ENCODE data around the gene SNAPC1.

The SNAPC1 gene

GRCh38 chr14:61774861-61775260, 12.6 kb downstream of the SNAPC1 start:
- TF ChIP-seq, protein P1, sequence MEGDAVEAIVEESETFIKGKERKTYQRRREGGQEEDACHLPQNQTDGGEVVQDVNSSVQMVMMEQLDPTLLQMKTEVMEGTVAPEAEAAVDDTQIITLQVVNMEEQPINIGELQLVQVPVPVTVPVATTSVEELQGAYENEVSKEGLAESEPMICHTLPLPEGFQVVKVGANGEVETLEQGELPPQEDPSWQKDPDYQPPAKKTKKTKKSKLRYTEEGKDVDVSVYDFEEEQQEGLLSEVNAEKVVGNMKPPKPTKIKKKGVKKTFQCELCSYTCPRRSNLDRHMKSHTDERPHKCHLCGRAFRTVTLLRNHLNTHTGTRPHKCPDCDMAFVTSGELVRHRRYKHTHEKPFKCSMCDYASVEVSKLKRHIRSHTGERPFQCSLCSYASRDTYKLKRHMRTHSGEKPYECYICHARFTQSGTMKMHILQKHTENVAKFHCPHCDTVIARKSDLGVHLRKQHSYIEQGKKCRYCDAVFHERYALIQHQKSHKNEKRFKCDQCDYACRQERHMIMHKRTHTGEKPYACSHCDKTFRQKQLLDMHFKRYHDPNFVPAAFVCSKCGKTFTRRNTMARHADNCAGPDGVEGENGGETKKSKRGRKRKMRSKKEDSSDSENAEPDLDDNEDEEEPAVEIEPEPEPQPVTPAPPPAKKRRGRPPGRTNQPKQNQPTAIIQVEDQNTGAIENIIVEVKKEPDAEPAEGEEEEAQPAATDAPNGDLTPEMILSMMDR (IDR thresholded peaks at IDR 0.05; ENCODE audit: low read depth, low read length) = no peak
- no peak for TF ChIP-seq EZH2phosphoT487 (IDR thresholded peaks at IDR 0.05; ENCODE audit: low read depth)
- peaks cover 42% of the 10 kb centered on the region for H3K36me3 ChIP-seq (replicated peaks; ENCODE audit: low read depth, low read length)
- H3K79me2 ChIP-seq (ENCODE audit: low read length) = no peaks in the 10 kb centered on the region
- no peak overlapping the region for H3K4me2 ChIP-seq (ENCODE audit: low read length)
- no peak overlapping the region for H2AFZ ChIP-seq (ENCODE audit: low read depth, low read length)
- H3K4me1 ChIP-seq (ENCODE audit: low read length) = no peaks in the 10 kb centered on the region
- H3K9ac ChIP-seq (ENCODE audit: low read length) = no peak overlapping the region
- H3K27ac ChIP-seq (ENCODE audit: low read length) = no peak overlapping the region
- no peak overlapping the region for H3K4me3 ChIP-seq (ENCODE audit: low read length)
- no peaks in the 10 kb centered on the region for H3K9me3 ChIP-seq (ENCODE audit: insufficient read depth, low read length)
- H4K20me1 ChIP-seq (ENCODE audit: insufficient read depth, low read length) = no peaks in the 10 kb centered on the region; the same call in 1 of the 2 replicates
- no peaks in the 10 kb centered on the region for H3K27me3 ChIP-seq (ENCODE audit: low read depth, low read length)

DNA sequence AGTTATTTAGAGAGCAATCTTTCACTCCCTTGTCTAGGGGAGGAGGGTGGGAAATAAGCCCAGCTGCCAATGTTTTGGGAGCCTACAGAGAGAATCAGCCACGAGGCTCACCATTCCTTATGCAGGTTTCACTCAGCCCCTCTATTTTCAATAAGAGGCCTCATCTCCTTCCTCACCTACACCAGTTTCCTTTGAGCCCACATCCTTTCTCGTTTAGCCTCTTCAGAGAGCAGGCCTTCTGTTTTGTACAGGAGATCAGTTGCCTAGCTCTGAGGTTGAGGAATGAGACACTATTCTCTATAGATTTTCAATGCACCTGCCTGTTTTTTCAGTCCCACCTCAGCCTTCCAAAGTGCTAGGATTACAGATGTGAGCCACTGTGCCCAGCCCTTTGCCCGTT, 17.9 kb downstream of the SNAPC1 start:
- Histone ChIP-seq H4K20me1 (ENCODE audit: insufficient read depth, low read length) (no peaks in the 10 kb centered on the region; the same call in 1 of the 2 replicates), H3K4me2 (ENCODE audit: low read length) (no peak overlapping the region), H2AFZ (ENCODE audit: low read depth, low read length) (no peak overlapping the region), H3K27me3 (ENCODE audit: low read depth, low read length) (no peaks in the 10 kb centered on the region), H3K9ac (ENCODE audit: low read length) (no peak overlapping the region), H3K9me3 (ENCODE audit: insufficient read depth, low read length) (no peaks in the 10 kb centered on the region), H3K36me3 (replicated peaks; ENCODE audit: low read depth, low read length) (peaks cover 37% of the 10 kb centered on the region), H3K4me3 (ENCODE audit: low read length) (no peak overlapping the region), H3K27ac (ENCODE audit: low read length) (no peak overlapping the region), H3K79me2 (ENCODE audit: low read length) (no peaks in the 10 kb centered on the region), H3K4me1 (ENCODE audit: low read length) (no peaks in the 10 kb centered on the region)
- TF ChIP-seq EZH2phosphoT487 (IDR thresholded peaks at IDR 0.05; ENCODE audit: low read depth) = no peak
- TF ChIP-seq, protein P1 (IDR thresholded peaks at IDR 0.05; ENCODE audit: low read depth, low read length) = no peak

DNA sequence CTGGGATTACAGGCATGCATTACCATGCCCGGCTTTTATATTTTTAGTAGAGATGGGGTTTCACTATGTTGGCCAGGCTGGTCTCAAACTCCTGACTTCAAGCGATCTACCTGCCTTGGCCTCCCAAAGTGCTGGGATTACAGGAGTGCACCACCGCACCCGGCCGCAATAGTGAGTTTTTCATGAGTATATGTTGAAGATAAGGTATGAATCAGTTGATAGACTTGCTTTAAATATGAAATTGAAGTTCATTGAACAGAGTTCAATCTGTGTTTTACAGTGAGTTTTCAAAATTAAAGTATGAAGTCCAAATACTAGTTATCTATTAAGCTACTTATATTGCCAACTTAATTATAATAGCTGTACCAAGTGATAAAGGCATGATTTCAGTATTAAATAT, 35.1 kb downstream of the SNAPC1 start:
- H3K27ac ChIP-seq (ENCODE audit: low read length) = no peak overlapping the region
- no peaks in the 10 kb centered on the region for H4K20me1 ChIP-seq (ENCODE audit: insufficient read depth, low read length)
- H3K9ac ChIP-seq (ENCODE audit: low read length) = no peak overlapping the region
- H3K4me3 ChIP-seq (ENCODE audit: low read length) = no peak overlapping the region
- H3K4me1 ChIP-seq (ENCODE audit: low read length) = no peaks in the 10 kb centered on the region
- peaks cover 3% of the 10 kb centered on the region for H3K36me3 ChIP-seq (replicated peaks; ENCODE audit: low read depth, low read length)
- no peaks in the 10 kb centered on the region for H3K27me3 ChIP-seq (ENCODE audit: low read depth, low read length)
- H3K79me2 ChIP-seq (ENCODE audit: low read length) = no peaks in the 10 kb centered on the region
- no peak overlapping the region for H3K4me2 ChIP-seq (ENCODE audit: low read length)
- TF ChIP-seq, protein P1 (IDR thresholded peaks at IDR 0.05; ENCODE audit: low read depth, low read length) = no peak
- no peak for TF ChIP-seq EZH2phosphoT487 (IDR thresholded peaks at IDR 0.05; ENCODE audit: low read depth)
- H3K9me3 ChIP-seq (ENCODE audit: insufficient read depth, low read length) = no peaks in the 10 kb centered on the region
- H2AFZ ChIP-seq (ENCODE audit: low read depth, low read length) = no peak overlapping the region

GRCh38 chr14:61802010-61802568, 39.9 kb downstream of the SNAPC1 start:
- no peak overlapping the region for H3K27ac ChIP-seq (ENCODE audit: low read length)
- H3K4me3 ChIP-seq (ENCODE audit: low read length) = no peak overlapping the region
- no peaks in the 10 kb centered on the region for H3K36me3 ChIP-seq (replicated peaks; ENCODE audit: low read depth, low read length)
- H3K27me3 ChIP-seq (ENCODE audit: low read depth, low read length) = no peaks in the 10 kb centered on the region
- H3K4me2 ChIP-seq (ENCODE audit: low read length) = no peak overlapping the region
- TF ChIP-seq, protein P1 (IDR thresholded peaks at IDR 0.05; ENCODE audit: low read depth, low read length) = no peak
- no peak for TF ChIP-seq EZH2phosphoT487 (IDR thresholded peaks at IDR 0.05; ENCODE audit: low read depth)
- no peak overlapping the region for H2AFZ ChIP-seq (ENCODE audit: low read depth, low read length)
- no peak overlapping the region for H3K9ac ChIP-seq (ENCODE audit: low read length)
- H3K4me1 ChIP-seq (ENCODE audit: low read length) = peaks cover 7% of the 10 kb centered on the region; the same call in 1 of the 2 replicates
- no peaks in the 10 kb centered on the region for H3K9me3 ChIP-seq (ENCODE audit: insufficient read depth, low read length)
- H3K79me2 ChIP-seq (ENCODE audit: low read length) = no peaks in the 10 kb centered on the region
- no peaks in the 10 kb centered on the region for H4K20me1 ChIP-seq (ENCODE audit: insufficient read depth, low read length)
